Astrocyte (in vitro differentiated cells and primary cell): ENCODE results near the gene ZNF277.

ENCODE experiments used
- CTCF ChIP-seq: IDR thresholded peaks from 2 replicates; pipeline ENCODE4 v1.5.1; 2011; ENCODE audit warnings: low read depth, mild to moderate bottlenecking, inconsistent platforms, low read length, moderate library complexity; ENCODE audit not compliant: insufficient read depth
- EZH2 ChIP-seq: IDR thresholded peaks from 2 replicates; pipeline ENCODE4 v1.6.1; 2012; ENCODE audit warnings: mild to moderate bottlenecking, low read length, inconsistent platforms; ENCODE audit not compliant: insufficient read depth

- TF ChIP-seq EZH2 (no peak), CTCF (no peak)
These were observed 31.8 kb downstream of the ZNF277 start for GRCh38 chr7:112238330-112238729.
